ENCODE data around the gene RNASE11.

The RNASE11 gene

DNA sequence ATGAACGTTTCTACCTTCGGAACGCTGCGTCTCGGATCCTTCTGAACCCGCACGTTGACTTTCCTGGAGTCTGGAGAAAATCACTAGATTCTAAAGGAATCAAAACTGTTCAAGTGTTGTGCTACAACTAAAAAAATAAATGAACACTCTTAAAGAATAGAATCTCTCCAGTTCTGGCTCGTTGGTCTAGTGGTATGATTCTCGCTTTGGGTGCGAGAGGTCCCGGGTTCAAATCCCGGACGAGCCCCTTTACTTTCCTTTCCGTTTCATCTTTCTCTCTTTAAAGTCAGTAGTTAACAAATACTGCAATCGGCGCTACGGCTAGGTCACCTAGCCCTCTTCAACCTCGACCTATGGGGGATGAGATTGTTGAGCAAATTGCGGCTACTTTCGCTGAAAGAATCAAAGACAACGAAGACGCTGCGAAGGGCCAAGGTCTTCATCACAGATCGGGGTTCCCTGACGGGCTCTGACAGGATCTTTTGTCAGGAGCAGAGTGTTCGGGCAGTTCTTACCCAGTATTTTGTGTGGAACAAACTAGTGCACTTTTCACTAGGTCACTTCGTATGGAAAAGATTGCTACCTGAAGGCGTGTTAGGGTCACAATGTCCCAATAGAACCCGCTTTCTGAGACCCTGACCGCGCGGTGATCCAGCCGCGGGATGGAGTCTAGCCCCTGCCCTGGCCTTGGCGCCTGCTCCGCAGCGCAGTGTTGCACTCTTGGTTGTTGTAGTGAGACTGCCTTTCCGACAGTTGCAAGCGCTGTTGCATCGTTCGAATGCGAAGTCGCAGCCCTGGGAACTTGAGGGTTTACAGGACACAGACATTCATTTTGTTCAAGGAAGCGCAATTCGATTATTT, 45.3 kb upstream of the RNASE11 start (continued):
- TF ChIP-seq, protein P1, sequence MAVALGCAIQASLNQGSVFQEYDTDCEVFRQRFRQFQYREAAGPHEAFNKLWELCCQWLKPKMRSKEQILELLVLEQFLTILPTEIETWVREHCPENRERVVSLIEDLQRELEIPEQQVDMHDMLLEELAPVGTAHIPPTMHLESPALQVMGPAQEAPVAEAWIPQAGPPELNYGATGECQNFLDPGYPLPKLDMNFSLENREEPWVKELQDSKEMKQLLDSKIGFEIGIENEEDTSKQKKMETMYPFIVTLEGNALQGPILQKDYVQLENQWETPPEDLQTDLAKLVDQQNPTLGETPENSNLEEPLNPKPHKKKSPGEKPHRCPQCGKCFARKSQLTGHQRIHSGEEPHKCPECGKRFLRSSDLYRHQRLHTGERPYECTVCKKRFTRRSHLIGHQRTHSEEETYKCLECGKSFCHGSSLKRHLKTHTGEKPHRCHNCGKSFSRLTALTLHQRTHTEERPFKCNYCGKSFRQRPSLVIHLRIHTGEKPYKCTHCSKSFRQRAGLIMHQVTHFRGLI (tag by site-specific recombination; IDR thresholded peaks at IDR 0.05): no peak; the same call in 1 of the 2 replicates
- TF ChIP-seq SP7 (tag by site-specific recombination; IDR thresholded peaks at IDR 0.05): peak; percentile 72
- TF ChIP-seq, protein P2, sequence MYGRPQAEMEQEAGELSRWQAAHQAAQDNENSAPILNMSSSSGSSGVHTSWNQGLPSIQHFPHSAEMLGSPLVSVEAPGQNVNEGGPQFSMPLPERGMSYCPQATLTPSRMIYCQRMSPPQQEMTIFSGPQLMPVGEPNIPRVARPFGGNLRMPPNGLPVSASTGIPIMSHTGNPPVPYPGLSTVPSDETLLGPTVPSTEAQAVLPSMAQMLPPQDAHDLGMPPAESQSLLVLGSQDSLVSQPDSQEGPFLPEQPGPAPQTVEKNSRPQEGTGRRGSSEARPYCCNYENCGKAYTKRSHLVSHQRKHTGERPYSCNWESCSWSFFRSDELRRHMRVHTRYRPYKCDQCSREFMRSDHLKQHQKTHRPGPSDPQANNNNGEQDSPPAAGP (tag by site-specific recombination; IDR thresholded peaks at IDR 0.05): 0 out of 2 replicates have a peak, but pooled peaks have one; percentile 11
- TF ChIP-seq IKZF3 (tag by site-specific recombination; IDR thresholded peaks at IDR 0.05): no peak; the same call in 1 of the 2 replicates
- no peak for TF ChIP-seq GLIS2 (tag by site-specific recombination; IDR thresholded peaks at IDR 0.05)
- TF ChIP-seq ZNF571 (tag by site-specific recombination; IDR thresholded peaks at IDR 0.05): no peak
- TF ChIP-seq, protein P3, sequence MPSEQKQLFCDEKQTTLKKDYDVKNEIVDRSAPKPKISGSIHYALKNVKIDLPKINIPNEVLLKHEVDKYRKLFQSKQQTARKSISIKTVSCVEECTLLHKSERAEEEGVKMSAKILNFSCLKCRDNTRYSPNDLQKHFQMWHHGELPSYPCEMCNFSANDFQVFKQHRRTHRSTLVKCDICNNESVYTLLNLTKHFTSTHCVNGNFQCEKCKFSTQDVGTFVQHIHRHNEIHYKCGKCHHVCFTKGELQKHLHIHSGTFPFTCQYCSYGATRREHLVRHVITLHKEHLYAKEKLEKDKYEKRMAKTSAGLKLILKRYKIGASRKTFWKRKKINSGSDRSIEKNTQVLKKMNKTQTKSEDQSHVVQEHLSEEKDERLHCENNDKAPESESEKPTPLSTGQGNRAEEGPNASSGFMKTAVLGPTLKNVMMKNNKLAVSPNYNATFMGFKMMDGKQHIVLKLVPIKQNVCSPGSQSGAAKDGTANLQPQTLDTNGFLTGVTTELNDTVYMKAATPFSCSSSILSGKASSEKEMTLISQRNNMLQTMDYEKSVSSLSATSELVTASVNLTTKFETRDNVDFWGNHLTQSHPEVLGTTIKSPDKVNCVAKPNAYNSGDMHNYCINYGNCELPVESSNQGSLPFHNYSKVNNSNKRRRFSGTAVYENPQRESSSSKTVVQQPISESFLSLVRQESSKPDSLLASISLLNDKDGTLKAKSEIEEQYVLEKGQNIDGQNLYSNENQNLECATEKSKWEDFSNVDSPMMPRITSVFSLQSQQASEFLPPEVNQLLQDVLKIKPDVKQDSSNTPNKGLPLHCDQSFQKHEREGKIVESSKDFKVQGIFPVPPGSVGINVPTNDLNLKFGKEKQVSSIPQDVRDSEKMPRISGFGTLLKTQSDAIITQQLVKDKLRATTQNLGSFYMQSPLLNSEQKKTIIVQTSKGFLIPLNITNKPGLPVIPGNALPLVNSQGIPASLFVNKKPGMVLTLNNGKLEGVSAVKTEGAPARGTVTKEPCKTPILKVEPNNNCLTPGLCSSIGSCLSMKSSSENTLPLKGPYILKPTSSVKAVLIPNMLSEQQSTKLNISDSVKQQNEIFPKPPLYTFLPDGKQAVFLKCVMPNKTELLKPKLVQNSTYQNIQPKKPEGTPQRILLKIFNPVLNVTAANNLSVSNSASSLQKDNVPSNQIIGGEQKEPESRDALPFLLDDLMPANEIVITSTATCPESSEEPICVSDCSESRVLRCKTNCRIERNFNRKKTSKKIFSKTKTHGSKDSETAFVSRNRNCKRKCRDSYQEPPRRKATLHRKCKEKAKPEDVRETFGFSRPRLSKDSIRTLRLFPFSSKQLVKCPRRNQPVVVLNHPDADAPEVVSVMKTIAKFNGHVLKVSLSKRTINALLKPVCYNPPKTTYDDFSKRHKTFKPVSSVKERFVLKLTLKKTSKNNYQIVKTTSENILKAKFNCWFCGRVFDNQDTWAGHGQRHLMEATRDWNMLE (tag by site-specific recombination; conservative IDR thresholded peaks at IDR 0.05; ENCODE audit: low read depth): 0 out of 2 replicates have a peak, but pooled peaks have one; percentile 29
- TF ChIP-seq, protein P4, sequence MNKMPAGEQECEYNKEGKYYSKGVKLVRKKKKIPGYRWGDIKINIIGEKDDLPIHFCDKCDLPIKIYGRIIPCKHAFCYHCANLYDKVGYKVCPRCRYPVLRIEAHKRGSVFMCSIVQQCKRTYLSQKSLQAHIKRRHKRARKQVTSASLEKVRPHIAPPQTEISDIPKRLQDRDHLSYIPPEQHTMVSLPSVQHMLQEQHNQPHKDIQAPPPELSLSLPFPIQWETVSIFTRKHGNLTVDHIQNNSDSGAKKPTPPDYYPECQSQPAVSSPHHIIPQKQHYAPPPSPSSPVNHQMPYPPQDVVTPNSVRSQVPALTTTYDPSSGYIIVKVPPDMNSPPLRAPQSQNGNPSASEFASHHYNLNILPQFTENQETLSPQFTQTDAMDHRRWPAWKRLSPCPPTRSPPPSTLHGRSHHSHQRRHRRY (tag by site-specific recombination; IDR thresholded peaks at IDR 0.05): no peak
- no peak for TF ChIP-seq GLI4 (tag by site-specific recombination; IDR thresholded peaks at IDR 0.05)
- TF ChIP-seq ZNF670 (tag by site-specific recombination; IDR thresholded peaks at IDR 0.05; ENCODE audit: low read depth): no peak
- TF ChIP-seq ZNF501 (tag by site-specific recombination; IDR thresholded peaks at IDR 0.05): no peak; the same call in 1 of the 2 replicates
- TF ChIP-seq, protein P5, sequence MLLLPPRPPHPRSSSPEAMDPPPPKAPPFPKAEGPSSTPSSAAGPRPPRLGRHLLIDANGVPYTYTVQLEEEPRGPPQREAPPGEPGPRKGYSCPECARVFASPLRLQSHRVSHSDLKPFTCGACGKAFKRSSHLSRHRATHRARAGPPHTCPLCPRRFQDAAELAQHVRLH (tag by site-specific recombination; IDR thresholded peaks at IDR 0.05): peak; percentile 38; the same call in 1 of the 2 replicates
- TF ChIP-seq ZNF155 (tag by site-specific recombination; IDR thresholded peaks at IDR 0.05): no peak
- TF ChIP-seq ZNF704 (tag by site-specific recombination; IDR thresholded peaks at IDR 0.05): no peak
- no peak for TF ChIP-seq ZNF146 (tag by site-specific recombination; IDR thresholded peaks at IDR 0.05)
- TF ChIP-seq ZNF311 (tag by site-specific recombination; IDR thresholded peaks at IDR 0.05; ENCODE audit: borderline replicate concordance): no peak
- no peak for TF ChIP-seq ZNF302 (tag by site-specific recombination; IDR thresholded peaks at IDR 0.05; ENCODE audit: low read depth)
- TF ChIP-seq ZBTB8A (tag by site-specific recombination; IDR thresholded peaks at IDR 0.05): peak; percentile 49
- TF ChIP-seq ZNF335 (tag by site-specific recombination; conservative IDR thresholded peaks at IDR 0.05): no peak
- TF ChIP-seq HOXD13 (CRISPR knock-in tag; IDR thresholded peaks at IDR 0.05; ENCODE audit: borderline replicate concordance): no peak
- TF ChIP-seq ZFP3 (tag by site-specific recombination; IDR thresholded peaks at IDR 0.05; ENCODE audit: low read depth): no peak
- no peak for TF ChIP-seq ZNF776 (tag by site-specific recombination; IDR thresholded peaks at IDR 0.05; ENCODE audit: borderline replicate concordance)
- no peak for TF ChIP-seq ZNF707 (tag by site-specific recombination; IDR thresholded peaks at IDR 0.05)
- TF ChIP-seq ZNF530 (tag by site-specific recombination; IDR thresholded peaks at IDR 0.05; ENCODE audit: low read depth): no peak
- peak; percentile 69; the same call in 1 of the 2 replicates for TF ChIP-seq ZNF629 (tag by site-specific recombination; IDR thresholded peaks at IDR 0.05)
- TF ChIP-seq ZNF843 (tag by site-specific recombination; IDR thresholded peaks at IDR 0.05): no peak
- no peak for TF ChIP-seq ZNF654 (tag by site-specific recombination; IDR thresholded peaks at IDR 0.05; ENCODE audit: low read depth)
- TF ChIP-seq, protein P6, sequence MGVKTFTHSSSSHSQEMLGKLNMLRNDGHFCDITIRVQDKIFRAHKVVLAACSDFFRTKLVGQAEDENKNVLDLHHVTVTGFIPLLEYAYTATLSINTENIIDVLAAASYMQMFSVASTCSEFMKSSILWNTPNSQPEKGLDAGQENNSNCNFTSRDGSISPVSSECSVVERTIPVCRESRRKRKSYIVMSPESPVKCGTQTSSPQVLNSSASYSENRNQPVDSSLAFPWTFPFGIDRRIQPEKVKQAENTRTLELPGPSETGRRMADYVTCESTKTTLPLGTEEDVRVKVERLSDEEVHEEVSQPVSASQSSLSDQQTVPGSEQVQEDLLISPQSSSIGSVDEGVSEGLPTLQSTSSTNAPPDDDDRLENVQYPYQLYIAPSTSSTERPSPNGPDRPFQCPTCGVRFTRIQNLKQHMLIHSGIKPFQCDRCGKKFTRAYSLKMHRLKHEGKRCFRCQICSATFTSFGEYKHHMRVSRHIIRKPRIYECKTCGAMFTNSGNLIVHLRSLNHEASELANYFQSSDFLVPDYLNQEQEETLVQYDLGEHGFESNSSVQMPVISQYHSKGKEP (tag by site-specific recombination; IDR thresholded peaks at IDR 0.05): no peak; the same call in none of the 2 replicates

Data from HEK293 (cell line).